Endodermal cell (in vitro differentiated cells): Measurements from ENCODE around the gene SMYD3. TPM values are rescaled to one million over a fixed set of nuclear protein-coding genes. Genes with fewer than 3 reads are reported as not detected.

Source experiments
- DNase-seq: peaks from one replicate; pipeline ENCODE4 v3.0.0-alpha.2; 2017
- H3K27ac ChIP-seq: 2 replicates; pipeline ENCODE4 v1.5.1; 2013; ENCODE audit warnings: mild to moderate bottlenecking, low read depth, low read length, moderate library complexity
- H3K27me3 ChIP-seq: 2 replicates; pipeline ENCODE4 v1.6.1; 2013; ENCODE audit warnings: mild to moderate bottlenecking, low read length, moderate library complexity; ENCODE audit not compliant: insufficient read depth, control insufficient read depth, poor library complexity, severe bottlenecking
- H3K36me3 ChIP-seq: 2 replicates; pipeline ENCODE4 v1.7.0; 2013; ENCODE audit warnings: mild to moderate bottlenecking, low read length, moderate library complexity; ENCODE audit not compliant: control insufficient read depth, insufficient read depth
- H3K4me1 ChIP-seq: one replicate; pipeline ENCODE4 v1.7.0; 2013; ENCODE audit warnings: low read length; ENCODE audit not compliant: control insufficient read depth, insufficient read depth
- H3K4me3 ChIP-seq: 2 replicates; pipeline ENCODE4 v1.5.1; 2013; ENCODE audit warnings: mild to moderate bottlenecking, low read length, moderate library complexity
- H3K9ac ChIP-seq: 2 replicates; pipeline ENCODE4 v1.6.1; 2013; ENCODE audit warnings: mild to moderate bottlenecking, low read length, moderate library complexity; ENCODE audit not compliant: poor library complexity, severe bottlenecking; ENCODE audit errors: extremely low read depth
- H3K9me3 ChIP-seq: 2 replicates; pipeline ENCODE4 v1.6.1; 2013; ENCODE audit warnings: mild to moderate bottlenecking, low read length, moderate library complexity; ENCODE audit not compliant: control insufficient read depth
- H3K27ac Mint-ChIP-seq: 2 replicates; pipeline ENCODE4 v1.8.0; 2020; ENCODE audit warnings: mixed read lengths
- H3K27me3 Mint-ChIP-seq: 2 replicates; pipeline ENCODE4 v1.8.0; 2021; ENCODE audit warnings: mild to moderate bottlenecking, mixed read lengths; ENCODE audit not compliant: insufficient read depth
- H3K36me3 Mint-ChIP-seq: 2 replicates; pipeline ENCODE4 v1.8.0; 2020; ENCODE audit warnings: low read depth, mixed read lengths
- H3K4me1 Mint-ChIP-seq: 2 replicates; pipeline ENCODE4 v1.8.0; 2020; ENCODE audit warnings: mixed read lengths
- H3K4me3 Mint-ChIP-seq: 2 replicates; pipeline ENCODE4 v1.8.0; 2020; ENCODE audit warnings: mild to moderate bottlenecking, moderate library complexity, mixed read lengths
- H3K9me3 Mint-ChIP-seq: 2 replicates; pipeline ENCODE4 v1.8.0; 2020; ENCODE audit warnings: mild to moderate bottlenecking, mixed read lengths
- CTCF ChIP-seq: fragments of 200-600 bp; sonication (generic); conservative IDR thresholded peaks from 2 replicates; pipeline ENCODE4 v1.5.0; 2021; ENCODE audit warnings: antibody characterized with exemption, mild to moderate bottlenecking
- WGBS, 2 experiments: methylation state at CpG; one replicate each; pipeline versions ENCODE4 v1.1.5 to v1.1.7; 2013; ENCODE audit warnings: missing lambda C conversion rate in 2 of 2, mixed read lengths in 1 of 2; ENCODE audit not compliant: insufficient coverage in 1 of 2, insufficient read length in 1 of 2; 5-methylcytosine and 5-hydroxymethylcytosine counted together
- total RNA-seq, 2 donors: library from RNA; stranded (reverse); fragmentation: NEBNext Ultra II Directional in 1 of 2; extraction: Animal tissue kit (Norgen Biotek cat#: 25700) in 1 of 2; gene quantifications; 2 replicates in 1 of 2; 3 replicates in 1 of 2; pipeline ENCODE4 v1.2.1, GENCODE V29; 2021

Gene SMYD3
- total RNA-seq, 2 donors from 2014 or later, result 32.3 to 45.8 TPM

- Histone ChIP-seq H3K36me3 (no peaks in the 10 kb centered on the region), H3K27me3 (no peaks in the 10 kb centered on the region), H3K4me3 (no peak overlapping the region), H3K9ac (no peak overlapping the region), H3K4me1 (no peaks in the 10 kb centered on the region), H3K27ac (no peak overlapping the region), H3K9me3 (no peaks in the 10 kb centered on the region)
- H3K27ac Mint-ChIP-seq, result no peak overlapping the region
- no peaks in the 10 kb centered on the region for H3K27me3 Mint-ChIP-seq
- no peak overlapping the region for H3K4me3 Mint-ChIP-seq
- H3K4me1 Mint-ChIP-seq, result no peaks in the 10 kb centered on the region
- H3K9me3 Mint-ChIP-seq, result no peaks in the 10 kb centered on the region
- no peak for DNase-seq
- no peak for TF ChIP-seq CTCF
- H3K36me3 Mint-ChIP-seq, result no peaks in the 10 kb centered on the region
- 97% methylated on average over 2 of the region's 2 CpGs; no CpG with 5 or more reads in 1 of the 2 experiments for WGBS, 2 experiments
Measured at GRCh38 chr1:246208105-246208504, 299.0 kb downstream of the SMYD3 start.

- H3K9me3 Mint-ChIP-seq, result no peaks in the 10 kb centered on the region
- no peaks in the 10 kb centered on the region for H3K9me3 ChIP-seq
- 96 to 100% methylated on average over 3 to 6 of the region's 6 CpGs for WGBS, 2 experiments
Measured at GRCh38 chr1:246203180-246203579, 303.9 kb downstream of the SMYD3 start.

GRCh38 chr1:246200738-246201137 lies 306.3 kb downstream of the SMYD3 start:
- Histone ChIP-seq H3K27me3 (no peaks in the 10 kb centered on the region), H3K4me1 (no peaks in the 10 kb centered on the region), H3K36me3 (no peaks in the 10 kb centered on the region), H3K27ac (no peak overlapping the region), H3K9ac (no peak overlapping the region), H3K9me3 (no peaks in the 10 kb centered on the region), H3K4me3 (no peak overlapping the region)
- Mint-ChIP-seq H3K27me3 (no peaks in the 10 kb centered on the region), H3K4me3 (no peak overlapping the region), H3K27ac (no peak overlapping the region), H3K9me3 (no peaks in the 10 kb centered on the region), H3K36me3 (no peaks in the 10 kb centered on the region), H3K4me1 (no peaks in the 10 kb centered on the region)
- DNase-seq, result no peak
- WGBS, 2 experiments, result 89 to 100% methylated on average over 3 to 4 of the region's 4 CpGs
- TF ChIP-seq CTCF, result no peak

More at GRCh38 chr1:246203180-246203579, 303.9 kb downstream of the SMYD3 start:
- H3K36me3 Mint-ChIP-seq, result no peaks in the 10 kb centered on the region
- Histone ChIP-seq H3K27me3 (no peaks in the 10 kb centered on the region), H3K4me3 (no peak overlapping the region), H3K9ac (no peak overlapping the region), H3K36me3 (no peaks in the 10 kb centered on the region), H3K27ac (no peak overlapping the region), H3K4me1 (no peaks in the 10 kb centered on the region)
- H3K4me3 Mint-ChIP-seq, result no peak overlapping the region
- no peak overlapping the region for H3K27ac Mint-ChIP-seq
- no peaks in the 10 kb centered on the region for H3K4me1 Mint-ChIP-seq
- peak; percentile 26 for TF ChIP-seq CTCF
- no peak for DNase-seq
- H3K27me3 Mint-ChIP-seq, result no peaks in the 10 kb centered on the region
